Neutrophil (primary cell): Measurements from ENCODE around the gene B3GALT6.

Experiments used
- H3K27ac ChIP-seq: fragments of 200-600 bp; sonication (generic); 2 replicates; pipeline ENCODE4 v1.5.1; 2016; ENCODE audit warnings: mild to moderate bottlenecking, moderate library complexity
- H3K27me3 ChIP-seq: fragments of 200-600 bp; sonication (generic); 2 replicates; pipeline ENCODE4 v1.6.0; 2016; ENCODE audit warnings: mild to moderate bottlenecking
- H3K36me3 ChIP-seq: fragments of 200-600 bp; sonication (generic); 2 replicates; pipeline ENCODE4 v1.5.1; 2017
- H3K4me1 ChIP-seq, 2 experiments: fragments of 200-600 bp in 1 of 2; sonication (generic) in 1 of 2; 1 replicate in 1 of 2; 2 replicates in 1 of 2; pipeline versions ENCODE4 v1.5.1 to v1.6.1; 2013 to 2016; ENCODE audit warnings: low read depth in 1 of 2, low read length in 1 of 2, mild to moderate bottlenecking in 1 of 2, moderate library complexity in 1 of 2; ENCODE audit not compliant: control insufficient read depth in 1 of 2, insufficient read depth in 1 of 2
- H3K4me3 ChIP-seq, 2 experiments: fragments of 200-600 bp in 1 of 2; sonication (generic) in 1 of 2; 1 replicate in 1 of 2; 2 replicates in 1 of 2; pipeline ENCODE4 v1.5.1; 2013 to 2016; ENCODE audit warnings: low read depth in 1 of 2, low read length in 1 of 2, mild to moderate bottlenecking in 1 of 2, moderate library complexity in 1 of 2
- H3K9me3 ChIP-seq: fragments of 200-600 bp; sonication (generic); 2 replicates; pipeline ENCODE4 v1.5.1; 2016
- CTCF ChIP-seq: fragments of 200-600 bp; sonication (generic); IDR thresholded peaks from 2 replicates; pipeline ENCODE4 v1.5.1; 2016; ENCODE audit warnings: antibody characterized with exemption

The B3GALT6 gene

GRCh38 chr1:1256956-1257871, 25.2 kb downstream of the B3GALT6 start:
- no peak overlapping the region for H3K4me3 ChIP-seq
- no peaks in the 10 kb centered on the region for H3K9me3 ChIP-seq
- H3K27ac ChIP-seq: no peak overlapping the region
- H3K27me3 ChIP-seq: no peaks in the 10 kb centered on the region
- H3K4me1 ChIP-seq: no peaks in the 10 kb centered on the region
- H3K36me3 ChIP-seq: peaks cover 94% of the 10 kb centered on the region
- no peak for TF ChIP-seq CTCF

- Histone ChIP-seq H3K27ac (no peak overlapping the region), H3K4me1 (no peaks in the 10 kb centered on the region), H3K4me3 (no peak overlapping the region), H3K36me3 (peaks cover 94% of the 10 kb centered on the region), H3K27me3 (no peaks in the 10 kb centered on the region), H3K9me3 (no peaks in the 10 kb centered on the region)
- no peak for TF ChIP-seq CTCF
These were observed 27.1 kb downstream of the B3GALT6 start for GRCh38 chr1:1259119-1259488.

GRCh38 chr1:1259540-1259939, 27.5 kb downstream of the B3GALT6 start:
- no peak for TF ChIP-seq CTCF
- H3K4me1 ChIP-seq: no peaks in the 10 kb centered on the region
- H3K36me3 ChIP-seq: peaks cover 94% of the 10 kb centered on the region
- no peak overlapping the region for H3K27ac ChIP-seq
- H3K4me3 ChIP-seq: no peak overlapping the region
- no peaks in the 10 kb centered on the region for H3K27me3 ChIP-seq
- no peaks in the 10 kb centered on the region for H3K9me3 ChIP-seq

- Histone ChIP-seq H3K4me1 (no peaks in the 10 kb centered on the region), H3K4me3 (no peak overlapping the region), H3K27ac (no peak overlapping the region), H3K9me3 (no peaks in the 10 kb centered on the region), H3K36me3 (peaks cover 94% of the 10 kb centered on the region), H3K27me3 (no peaks in the 10 kb centered on the region)
- TF ChIP-seq CTCF: no peak
These were observed 28.0 kb downstream of the B3GALT6 start for GRCh38 chr1:1259951-1260600.

- no peaks in the 10 kb centered on the region for H3K9me3 ChIP-seq
- H3K27me3 ChIP-seq: no peaks in the 10 kb centered on the region
- H3K27ac ChIP-seq: no peak overlapping the region
- no peak for TF ChIP-seq CTCF
- H3K36me3 ChIP-seq: peaks cover 94% of the 10 kb centered on the region
- H3K4me3 ChIP-seq: no peak overlapping the region
- no peaks in the 10 kb centered on the region for H3K4me1 ChIP-seq
These were observed 29.0 kb downstream of the B3GALT6 start for GRCh38 chr1:1260843-1261560.
